ENCODE results near the gene C10orf53. TPM values are rescaled to one million over a fixed set of nuclear protein-coding genes. Genes with fewer than 3 reads are reported as not detected.

Gene C10orf53
- total and polyA plus RNA-seq, 2 of the 8 experiments (the other 6 are each of a cell fraction or from before 2014, with no cell fraction given), result not detected

DNA sequence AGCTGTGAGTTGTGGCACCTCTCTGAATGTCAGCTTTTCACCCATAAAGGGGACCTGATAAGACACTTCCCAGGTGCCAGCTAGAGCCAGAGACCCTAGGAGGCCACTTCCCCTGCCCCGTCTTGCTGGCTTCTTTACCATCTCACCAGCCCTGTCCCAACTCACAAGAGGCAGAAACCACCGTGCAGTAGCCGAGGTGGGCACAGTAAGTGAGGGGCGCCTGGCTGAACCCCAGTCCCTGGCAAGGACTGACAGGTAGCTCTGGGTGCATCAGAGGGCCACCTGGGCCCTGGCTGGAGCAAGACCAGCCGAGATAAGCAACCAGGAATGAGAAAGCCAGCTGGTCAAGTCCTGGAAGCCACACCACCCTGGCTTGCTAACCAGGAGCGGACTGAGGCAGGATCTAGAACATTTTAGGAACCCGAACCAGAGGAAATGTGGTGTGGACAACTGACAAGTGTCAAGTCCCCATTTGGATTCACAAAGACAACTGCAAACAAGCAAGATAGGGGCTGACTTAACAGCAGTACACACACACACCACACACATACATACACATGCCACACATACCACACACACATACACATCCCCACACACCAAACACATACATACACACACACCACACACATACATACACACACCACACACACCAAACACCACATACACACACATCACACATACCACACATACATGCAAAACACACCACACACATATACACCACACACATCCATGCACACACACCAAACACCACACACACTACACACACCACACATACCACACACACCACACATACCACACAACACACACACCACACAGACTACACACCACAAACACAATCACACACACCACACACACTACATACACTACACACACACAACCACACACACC lies 61.9 kb downstream of the C10orf53 start:
- peaks cover 2 to 14% of the 10 kb centered on the region in 2 experiments for H4K20me1 ChIP-seq (replicated peaks in 1 of 2; ENCODE audit: control insufficient read depth in 1 of 2, insufficient read depth in 2 of 2, low read length in 2 of 2)
- H2BK20ac ChIP-seq (ENCODE audit: low read length), result no peak overlapping the region
- H3K14ac ChIP-seq (ENCODE audit: insufficient read length), result no peak overlapping the region
- H3K27me3 ChIP-seq (replicated peaks in 1 of 4; ENCODE audit: control insufficient read depth in 3 of 4, extremely low read depth in 1 of 4, insufficient read depth in 3 of 4, low read length in 3 of 4), result no peaks in the 10 kb centered on the region
- no peak overlapping the region for H2BK120ac ChIP-seq (replicated peaks; ENCODE audit: low read depth, low read length)
- H2BK5ac ChIP-seq (ENCODE audit: low read depth, low read length), result no peak overlapping the region
- H3K18ac ChIP-seq (ENCODE audit: extremely low read depth, low read length), result no peak overlapping the region
- no peak overlapping the region for H3K4me3 ChIP-seq (ENCODE audit: extremely low read depth in 1 of 4, insufficient read depth in 2 of 4, low read depth in 3 of 4, low read length in 4 of 4)
- CTCF ChIA-PET (ENCODE audit: partially characterized antibody), result interaction anchor here (0.8 to 1.8 kb wide), 5 partner anchors 11 to 146 kb away, joined by 3 to 4 read pairs (median 4); no protein-coding TSS in a partner anchor
- DNase-seq (ENCODE audit: low read depth in 1 of 2, low spot score in 2 of 2) (no peak), FAIRE-seq (no peak)
- H4K8ac ChIP-seq (ENCODE audit: extremely low read depth, insufficient read depth, low read length), result no peak overlapping the region
- H3K4ac ChIP-seq (replicated peaks; ENCODE audit: insufficient read length, low read depth, low read length), result no peak overlapping the region
- H4K91ac ChIP-seq (replicated peaks; ENCODE audit: insufficient read length, low read length), result no peak overlapping the region
- H3K23me2 ChIP-seq (ENCODE audit: low read depth, low read length), result peaks cover 11% of the 10 kb centered on the region; the same call in 1 of the 2 replicates
- no peak overlapping the region for H3K27ac ChIP-seq (ENCODE audit: low read depth, low read length)
- no peaks in the 10 kb centered on the region; the same call in 1 of the 2 replicates for H3K79me1 ChIP-seq (ENCODE audit: low read depth, low read length)
- no peaks in the 10 kb centered on the region for H3K9me3 ChIP-seq (ENCODE audit: insufficient read depth in 2 of 2, low read depth in 1 of 2, low read length in 1 of 2)
- TF ChIP-seq POU5F1 (IDR thresholded peaks at IDR 0.05; ENCODE audit: low read depth, low read length) (no peak), NRF1 (IDR thresholded peaks at IDR 0.05; ENCODE audit: low read depth, low read length) (no peak)
- WGBS, 2 experiments (ENCODE audit: extremely low coverage in 1 of 2, insufficient coverage in 1 of 2, insufficient read length in 1 of 2, insufficient replicate concordance in 2 of 2, low coverage in 1 of 2, low lambda C conversion rate in 2 of 2, missing lambda C conversion rate in 1 of 2), result 71% methylated on average over 6 of the region's 7 CpGs; no CpG with 5 or more reads in 1 of the 2 experiments
- no peak overlapping the region for H3K4me2 ChIP-seq (ENCODE audit: insufficient read depth in 1 of 2, low read depth in 2 of 2, low read length in 2 of 2)
- no peak overlapping the region for H2BK12ac ChIP-seq (ENCODE audit: low read depth, low read length)
- H3K4me1 ChIP-seq (replicated peaks in 1 of 4; ENCODE audit: control insufficient read depth in 3 of 4, insufficient read depth in 4 of 4, low read length in 3 of 4), result no peaks in the 10 kb centered on the region
- H3K56ac ChIP-seq (replicated peaks; ENCODE audit: insufficient read length, low read depth, low read length), result peak overlapping the region; percentile 100
- peaks cover 0 to 9% (median 3%) of the 10 kb centered on the region in 4 experiments; a peak in 3 of 8 replicates for H3K36me3 ChIP-seq (ENCODE audit: control insufficient read depth in 2 of 4, insufficient read depth in 4 of 4, low read length in 3 of 4)
- no peak overlapping the region for H3K23ac ChIP-seq (ENCODE audit: insufficient read length)
- H2AK5ac ChIP-seq (ENCODE audit: low read depth, low read length), result no peak overlapping the region
- POLR2A ChIA-PET (ENCODE audit: partially characterized antibody), result interaction anchor here (1.3 to 1.6 kb wide), 3 partner anchors 8 to 20 kb away, joined by 4 to 6 read pairs (median 4); partner anchors contain the start of gene OGDHL
- H3K9ac ChIP-seq (replicated peaks in 1 of 4; ENCODE audit: extremely low read depth in 1 of 4, low read depth in 3 of 4, low read length in 3 of 4), result no peak overlapping the region
- no peaks in the 10 kb centered on the region for H3K79me2 ChIP-seq (ENCODE audit: control insufficient read depth in 1 of 2, insufficient read depth in 2 of 2, low read length in 2 of 2)
- H4K5ac ChIP-seq (ENCODE audit: insufficient read length, low read depth, low read length), result no peak overlapping the region
- no peak overlapping the region for H2AFZ ChIP-seq (ENCODE audit: low read length)
- 0 out of 2 replicates have a peak overlapping the region, but pooled peaks have one; percentile 37 for H2BK15ac ChIP-seq (ENCODE audit: low read length)
